GM21717 (cell line): ENCODE measurements around the gene KCNQ4.

Experiments
- ATAC-seq: cut with Tn5 transposase; IDR thresholded peaks from one replicate; pipeline ENCODE4 v1.9.1; 2021; ENCODE audit warnings: mild to moderate bottlenecking, moderate library complexity; ENCODE audit not compliant: unreplicated experiment

KCNQ4 gene

GRCh38 chr1:40818264-40818961 is 34.8 kb downstream of the KCNQ4 start:
- ATAC-seq: peak; percentile 68

GRCh38 chr1:40819101-40819500 is 35.5 kb downstream of the KCNQ4 start:
- no peak for ATAC-seq

GRCh38 chr1:40820251-40820797 is 36.7 kb downstream of the KCNQ4 start:
- ATAC-seq: no peak

GRCh38 chr1:40820911-40821693 is 37.5 kb downstream of the KCNQ4 start:
- ATAC-seq: no peak

- ATAC-seq: no peak
These were observed 39.3 kb downstream of the KCNQ4 start for GRCh38 chr1:40822890-40823289.

- ATAC-seq: no peak
These were observed 39.8 kb downstream of the KCNQ4 start for GRCh38 chr1:40823345-40823744.

- ATAC-seq: no peak
These were observed 40.4 kb downstream of the KCNQ4 start for GRCh38 chr1:40823983-40824382.

- no peak for ATAC-seq
These were observed 41.2 kb downstream of the KCNQ4 start for GRCh38 chr1:40824591-40825434.

GRCh38 chr1:40825435-40825788 is 41.8 kb downstream of the KCNQ4 start:
- ATAC-seq: no peak

- ATAC-seq: no peak
These were observed 42.4 kb downstream of the KCNQ4 start for GRCh38 chr1:40825996-40826395.

GRCh38 chr1:40829631-40830245 is 46.2 kb downstream of the KCNQ4 start:
- ATAC-seq: no peak

GRCh38 chr1:40830419-40830943 is 46.9 kb downstream of the KCNQ4 start:
- no peak for ATAC-seq

GRCh38 chr1:40831001-40831732 is 47.6 kb downstream of the KCNQ4 start:
- no peak for ATAC-seq

- no peak for ATAC-seq
These were observed 50.4 kb downstream of the KCNQ4 start for GRCh38 chr1:40833979-40834378.

GRCh38 chr1:40834968-40835545 is 51.5 kb downstream of the KCNQ4 start:
- no peak for ATAC-seq

GRCh38 chr1:40836283-40836682 is 52.7 kb downstream of the KCNQ4 start:
- no peak for ATAC-seq

- no peak for ATAC-seq
These were observed 54.0 kb downstream of the KCNQ4 start for GRCh38 chr1:40837601-40838000.

GRCh38 chr1:40838045-40838979 is 54.7 kb downstream of the KCNQ4 start:
- no peak for ATAC-seq
